GM23338 (cell line): Measurements from ENCODE around the gene UBR2.

Source experiments
- CTCF ChIP-seq, 2 experiments: fragments of 200-600 bp in 1 of 2; sonication (generic) in 1 of 2; conservative IDR thresholded peaks; 2 replicates each; pipeline versions ENCODE4 v1.5.1 to v1.6.1; 2016 to 2017; ENCODE audit warnings: antibody characterized with exemption in 2 of 2, low read depth in 2 of 2, mild to moderate bottlenecking in 2 of 2, moderate library complexity in 1 of 2
- ETS1 ChIP-seq: IDR thresholded peaks from 2 replicates; pipeline ENCODE4 v1.6.1; 2016; ENCODE audit warnings: antibody characterized with exemption
- EZH2 ChIP-seq: fragments of 200-600 bp; sonication (generic); IDR thresholded peaks from one replicate; pipeline ENCODE4 v1.8.0; 2017; ENCODE audit warnings: antibody characterized with exemption, mild to moderate bottlenecking, low read depth; ENCODE audit not compliant: unreplicated experiment
- EZH2phosphoT487 ChIP-seq: fragments of 200-600 bp; sonication (generic); IDR thresholded peaks from one replicate; pipeline ENCODE4 v1.8.1; 2018; ENCODE audit warnings: antibody characterized with exemption; ENCODE audit not compliant: unreplicated experiment
- POLR2AphosphoS5 ChIP-seq: IDR thresholded peaks from 2 replicates; pipeline ENCODE4 v1.6.1; 2016; ENCODE audit warnings: antibody characterized with exemption, low read depth
- REST ChIP-seq: IDR thresholded peaks from one replicate; pipeline ENCODE4 v1.6.1; 2018; ENCODE audit warnings: antibody characterized with exemption; ENCODE audit not compliant: unreplicated experiment

GRCh38 chr6:42566614-42567208 lies 2.9 kb downstream of the UBR2 start:
- TF ChIP-seq CTCF (conservative IDR thresholded peaks at IDR 0.05; ENCODE audit: low read depth in 2 of 2) (no peak), ETS1 (no peak), POLR2AphosphoS5 (no peak), EZH2phosphoT487 (no peak), REST (no peak), EZH2 (no peak)
